Stimulated activated CD4-positive, alpha-beta T cell treated with anti-CD3 and anti-CD28 coated beads, Interleukin-1b, Interleukin-23, amount 100 ng/mL, for 1 hour (primary cell): ENCODE results near the gene TRIM54.

Experiments
- DNase-seq, 2 donors: peaks; one replicate each; pipeline ENCODE4 v3.0.0-alpha.2; 2020; ENCODE audit warnings: low read depth in 2 of 2

TRIM54 gene

GRCh38 chr2:27356056-27356381 is 73.8 kb downstream of the TRIM54 start:
- DNase-seq, result no peak

DNA sequence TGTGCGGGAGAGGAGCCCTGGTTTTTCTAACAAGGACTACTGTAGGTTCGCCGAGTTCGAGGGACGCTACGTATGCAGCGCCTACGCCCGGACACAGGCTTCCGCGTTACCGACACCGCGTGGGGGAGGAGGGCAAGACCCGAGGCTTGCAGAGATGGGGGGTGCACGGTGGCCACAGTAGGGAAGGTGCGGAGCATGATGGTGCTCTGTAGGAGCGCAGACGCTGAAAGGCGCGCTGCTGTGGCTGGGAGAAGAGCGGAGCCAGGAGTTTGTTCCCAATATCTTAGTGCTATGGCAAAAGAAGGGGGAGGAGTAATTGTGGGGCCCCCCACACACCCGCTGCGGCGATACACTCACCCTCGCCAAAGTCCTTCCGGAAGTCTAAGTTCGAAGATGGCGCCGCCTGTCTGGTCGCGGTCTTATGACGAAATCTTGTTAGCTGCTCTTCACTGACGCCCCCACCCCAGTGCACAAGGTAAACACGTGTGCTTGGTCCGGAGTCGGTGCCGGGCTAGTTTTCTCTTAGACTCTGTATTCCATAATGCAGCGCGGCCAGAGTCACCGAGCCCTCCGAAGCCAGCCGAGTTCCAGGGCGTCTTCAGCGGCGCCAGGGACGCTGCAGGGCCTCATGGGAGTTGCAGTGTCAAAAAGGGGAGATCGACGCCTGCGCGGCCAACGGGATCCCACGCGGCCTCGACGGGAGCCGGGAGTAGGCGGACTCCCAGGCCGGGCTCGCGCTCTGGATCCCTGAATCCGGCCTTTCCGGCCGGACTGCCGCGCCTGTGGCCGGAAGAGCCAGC is 74.4 kb downstream of the TRIM54 start, which contains the start of gene GTF3C2:
GTF3C2 (minus strand) TSS at position 383 of the 800 bp plus-strand sequence. CDS start 13,210 bp downstream, outside the sequence.
- peak; percentile 68 to 79 for DNase-seq
